ENCODE results near the gene TNPO3. TPM values are rescaled to one million over a fixed set of nuclear protein-coding genes. Genes with fewer than 3 reads are reported as not detected.

TNPO3 gene
- total RNA-seq, 6 experiments from 2014 or later: 15.2 to 30.2 (median 22.2) TPM

DNA sequence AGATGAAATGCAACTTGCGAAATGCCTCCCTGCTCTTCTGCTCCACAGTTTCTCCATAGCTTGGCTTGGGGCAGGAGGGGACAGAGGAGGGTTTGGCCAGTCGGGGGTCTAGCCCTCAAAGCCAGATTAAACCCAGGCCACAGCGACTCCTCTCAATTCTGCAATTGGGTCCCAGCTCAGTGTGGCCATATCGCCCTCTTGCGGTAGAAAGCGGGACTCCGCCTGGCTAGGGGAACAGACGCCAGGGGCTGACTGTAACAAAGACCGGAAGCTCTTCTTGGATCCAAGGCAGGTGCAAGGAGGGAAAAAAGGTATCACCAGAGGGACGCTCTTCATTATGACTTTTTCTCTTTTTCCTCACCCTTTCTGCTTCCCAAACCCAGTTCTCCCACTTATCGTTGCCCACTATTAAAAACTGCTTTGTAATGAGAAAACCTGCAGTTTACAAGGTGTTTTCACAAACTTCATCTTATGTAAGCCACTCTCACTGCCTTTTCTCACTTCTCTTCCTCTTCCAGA, 36.6 kb upstream of the TNPO3 start:
- H3K27me3 ChIP-seq: no peaks in the 10 kb centered on the region
- no peak overlapping the region for H3K27ac ChIP-seq
- ATAC-seq (peak; percentile 96 to 98 (median 97)), DNase-seq (peak; percentile 79 to 85 (median 85))
- H3K4me1 ChIP-seq: peaks cover 0 to 15% (median 7%) of the 10 kb centered on the region in 4 donors
- intact Hi-C loops (cut with DNase I): loop anchor here in 1 of 2 donors (5.0 kb wide), 1 partner anchor 179 kb away; the partner anchor contains the start of gene KCP
- no peak for TF ChIP-seq POLR2A (IDR thresholded peaks at IDR 0.05)
- TF ChIP-seq, protein P1, sequence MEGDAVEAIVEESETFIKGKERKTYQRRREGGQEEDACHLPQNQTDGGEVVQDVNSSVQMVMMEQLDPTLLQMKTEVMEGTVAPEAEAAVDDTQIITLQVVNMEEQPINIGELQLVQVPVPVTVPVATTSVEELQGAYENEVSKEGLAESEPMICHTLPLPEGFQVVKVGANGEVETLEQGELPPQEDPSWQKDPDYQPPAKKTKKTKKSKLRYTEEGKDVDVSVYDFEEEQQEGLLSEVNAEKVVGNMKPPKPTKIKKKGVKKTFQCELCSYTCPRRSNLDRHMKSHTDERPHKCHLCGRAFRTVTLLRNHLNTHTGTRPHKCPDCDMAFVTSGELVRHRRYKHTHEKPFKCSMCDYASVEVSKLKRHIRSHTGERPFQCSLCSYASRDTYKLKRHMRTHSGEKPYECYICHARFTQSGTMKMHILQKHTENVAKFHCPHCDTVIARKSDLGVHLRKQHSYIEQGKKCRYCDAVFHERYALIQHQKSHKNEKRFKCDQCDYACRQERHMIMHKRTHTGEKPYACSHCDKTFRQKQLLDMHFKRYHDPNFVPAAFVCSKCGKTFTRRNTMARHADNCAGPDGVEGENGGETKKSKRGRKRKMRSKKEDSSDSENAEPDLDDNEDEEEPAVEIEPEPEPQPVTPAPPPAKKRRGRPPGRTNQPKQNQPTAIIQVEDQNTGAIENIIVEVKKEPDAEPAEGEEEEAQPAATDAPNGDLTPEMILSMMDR (IDR thresholded peaks at IDR 0.05): peak; percentile 95 to 98 (median 98)
- WGBS (ENCODE audit: insufficient coverage, low coverage, low lambda C conversion rate, missing lambda C conversion rate): 0% methylated on average over 11 of the region's 11 CpGs
- H3K4me3 ChIP-seq: no peak overlapping the region
- H3K36me3 ChIP-seq: no peaks in the 10 kb centered on the region
- H3K9me3 ChIP-seq: no peaks in the 10 kb centered on the region

DNA sequence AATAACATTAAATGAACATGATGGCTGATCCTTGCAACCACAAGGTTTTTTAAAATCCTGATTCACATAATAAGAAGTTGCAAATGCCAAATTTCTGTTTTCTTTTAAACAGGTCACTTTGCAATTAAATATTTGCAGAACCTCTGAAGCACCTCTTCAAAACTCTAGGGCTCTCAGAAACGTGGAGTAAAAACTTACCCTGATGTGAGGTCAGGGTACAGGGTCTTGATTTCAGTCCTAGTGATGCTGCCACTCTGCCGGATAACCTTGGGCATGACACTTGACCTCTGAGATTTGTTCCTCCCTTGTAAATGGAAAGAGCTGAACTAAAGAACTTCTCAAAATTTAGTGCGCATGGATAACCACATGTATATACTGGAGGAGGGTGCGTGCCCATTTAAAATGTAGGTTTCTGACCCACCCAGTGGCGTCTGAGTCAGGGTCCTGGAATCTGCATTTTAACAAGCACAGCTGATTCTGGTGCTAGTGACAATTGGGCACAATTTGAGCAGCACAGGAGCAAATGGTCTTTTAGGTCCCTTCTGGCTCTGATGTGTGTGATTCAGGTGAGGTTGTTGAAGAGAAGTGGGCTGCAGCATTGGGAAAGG, 35.5 kb upstream of the TNPO3 start:
- no peaks in the 10 kb centered on the region for H3K9me3 ChIP-seq
- H3K27me3 ChIP-seq: no peaks in the 10 kb centered on the region
- DNase-seq: no peak
- intact Hi-C loops (cut with DNase I): loop anchor here in 1 of 2 donors (5.0 kb wide), 1 partner anchor 178 kb away; the partner anchor contains the start of gene KCP
- peak in 2 of 4 donors; percentile 25 to 37 for ATAC-seq
- no peak overlapping the region for H3K27ac ChIP-seq
- H3K4me1 ChIP-seq: peaks cover 0 to 15% (median 7%) of the 10 kb centered on the region in 4 donors
- no peak for TF ChIP-seq POLR2A (IDR thresholded peaks at IDR 0.05)
- TF ChIP-seq, protein P1 (IDR thresholded peaks at IDR 0.05): no peak
- no peaks in the 10 kb centered on the region for H3K36me3 ChIP-seq
- H3K4me3 ChIP-seq: no peak overlapping the region
- 58% methylated on average over 5 of the region's 5 CpGs for WGBS (ENCODE audit: insufficient coverage, low coverage, low lambda C conversion rate, missing lambda C conversion rate)

DNA sequence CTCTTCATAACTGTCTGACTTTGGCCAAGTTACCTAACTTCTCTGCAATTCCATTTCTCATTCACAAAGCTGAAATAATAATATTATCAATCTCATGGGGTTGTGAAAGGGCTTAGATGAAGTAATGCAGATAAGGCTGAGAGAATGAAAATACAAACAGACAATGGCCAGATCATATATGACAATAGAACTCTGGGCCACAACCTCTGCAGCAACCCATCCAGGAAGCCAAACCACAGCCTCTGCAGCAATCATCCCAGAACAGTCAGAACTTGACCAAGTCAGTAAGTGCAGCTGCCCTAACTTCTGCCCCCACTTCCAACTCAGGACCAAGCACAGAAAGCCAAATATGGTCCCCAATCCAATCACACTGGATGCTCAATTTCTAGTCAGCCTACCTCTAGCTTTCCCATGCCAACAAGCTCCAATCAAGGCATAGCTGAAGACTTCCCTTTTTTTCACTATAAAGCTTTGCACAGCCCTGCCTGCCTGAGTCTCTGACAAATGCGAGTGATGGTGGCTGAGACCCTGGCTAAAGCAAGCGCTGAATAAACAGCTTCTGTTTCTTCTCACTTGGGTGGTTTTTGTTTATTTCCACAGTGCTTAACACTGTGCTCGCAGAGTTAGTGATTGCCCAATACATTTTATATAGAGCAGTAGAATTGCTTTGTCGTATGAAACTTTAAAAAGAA, 34.8 kb upstream of the TNPO3 start:
- Histone ChIP-seq H3K4me3 (no peak overlapping the region), H3K9me3 (no peaks in the 10 kb centered on the region), H3K27ac (no peak overlapping the region), H3K4me1 (peaks cover 0 to 15% (median 7%) of the 10 kb centered on the region in 4 donors), H3K27me3 (no peaks in the 10 kb centered on the region), H3K36me3 (no peaks in the 10 kb centered on the region)
- no peak for DNase-seq
- intact Hi-C loops (cut with DNase I): loop anchor here in 1 of 2 donors (5.0 kb wide), 1 partner anchor 177 kb away; the partner anchor contains the start of gene KCP
- 16% methylated on average over 4 of the region's 4 CpGs for WGBS (ENCODE audit: insufficient coverage, low coverage, low lambda C conversion rate, missing lambda C conversion rate)
- TF ChIP-seq, protein P1 (IDR thresholded peaks at IDR 0.05): no peak
- no peak for TF ChIP-seq POLR2A (IDR thresholded peaks at IDR 0.05)
- ATAC-seq: peak; percentile 44 to 59 (median 51)

DNA sequence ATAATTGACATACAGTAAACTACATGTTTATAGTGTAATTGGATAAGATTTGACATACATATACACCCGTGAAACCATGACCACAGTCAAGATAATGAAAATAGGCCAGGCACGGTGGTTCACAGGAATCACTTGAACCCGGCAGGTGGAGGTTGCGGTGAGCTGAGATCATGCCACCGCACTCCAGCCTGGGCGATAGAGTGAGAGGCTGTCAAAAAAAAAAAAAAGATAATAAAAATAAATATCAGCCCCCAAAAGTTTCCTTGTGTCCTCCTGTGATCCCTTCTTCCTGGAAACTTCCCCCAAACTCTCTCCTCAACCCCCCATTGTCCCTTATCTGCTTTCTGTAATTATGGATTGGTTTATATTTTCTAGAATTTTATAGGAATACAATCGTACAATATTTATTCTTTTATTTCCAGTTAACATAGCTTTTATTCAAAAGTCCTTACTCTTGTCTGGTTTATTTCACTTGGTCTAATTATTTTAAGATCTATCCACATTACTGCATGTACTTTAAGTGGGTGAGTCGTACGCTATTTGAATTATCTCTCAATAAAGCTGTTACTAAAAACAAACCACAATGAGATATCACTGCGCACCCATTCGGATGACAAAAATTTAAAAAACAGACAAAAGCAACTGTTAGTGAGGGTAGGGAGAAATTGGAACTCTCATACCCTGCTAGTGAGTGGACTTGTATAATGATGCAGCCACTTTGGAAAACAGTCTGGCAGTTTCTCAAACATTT, 30.1 kb upstream of the TNPO3 start:
- Histone ChIP-seq H3K9me3 (no peaks in the 10 kb centered on the region), H3K27me3 (no peaks in the 10 kb centered on the region), H3K4me1 (peaks cover 0 to 7% (median 0%) of the 10 kb centered on the region in 4 donors), H3K36me3 (no peaks in the 10 kb centered on the region), H3K27ac (no peak overlapping the region), H3K4me3 (no peak overlapping the region)
- ATAC-seq (no peak), DNase-seq (no peak)
- intact Hi-C loops (cut with DNase I): no loop called here
- no peak for TF ChIP-seq POLR2A (IDR thresholded peaks at IDR 0.05)
- TF ChIP-seq, protein P1 (IDR thresholded peaks at IDR 0.05): no peak
- 89% methylated on average over 8 of the region's 11 CpGs for WGBS (ENCODE audit: insufficient coverage, low coverage, low lambda C conversion rate, missing lambda C conversion rate)

Data from right lobe of liver (tissue), 6 donors.